SK-N-SH (cell line): ENCODE data around the gene B4GALNT1. TPM values are rescaled to one million over a fixed set of nuclear protein-coding genes. Genes with fewer than 3 reads are reported as not detected.
"Not testable (repeated sequence)": the region's sequence is repeated elsewhere in the genome, so short reads cannot be mapped to it uniquely, and the experiment has no call there.

ENCODE experiments used
- CTCF ChIA-PET: fragments of 300-600, 350-600 bp; formaldehyde crosslinking; extraction: SDS; loops from one replicate; lab custom pipeline; 2021; lab: Yijun Ruan, JAX
- POLR2A ChIA-PET: fragments of 350-600 bp; sonication (Branson Sonifier 250); formaldehyde crosslinking; extraction: SDS; loops from one replicate; lab custom pipeline; 2020; ENCODE audit warnings: antibody characterized with exemption, inconsistent platforms; lab: Yijun Ruan, JAX
- DNase-seq: peaks from one replicate; pipeline ENCODE4 v3.0.0; 2012
- H2AFZ ChIP-seq: fragments of 200-600 bp; sonication (generic); 2 replicates; pipeline ENCODE4 v1.8.1; 2016; ENCODE audit warnings: antibody characterized with exemption, mild to moderate bottlenecking, low read depth
- H3F3A ChIP-seq: fragments of 200-600 bp; sonication (generic); replicated peaks from 2 replicates; pipeline ENCODE3; 2016; ENCODE audit warnings: antibody characterized with exemption, mild to moderate bottlenecking; ENCODE audit not compliant: insufficient read depth
- H3K27ac ChIP-seq, 2 experiments: fragments of 200-500 bp in 1 of 2; fragments of 200-600 bp in 1 of 2; sonication (Bioruptor generic) in 1 of 2; sonication (generic), shearing (Covaris generic) in 1 of 2; 2 replicates each; pipeline versions ENCODE4 v1.5.1 to v1.6.1; 2014 to 2016; ENCODE audit warnings: low read depth in 2 of 2, inconsistent platforms in 1 of 2, low read length in 1 of 2, mild to moderate bottlenecking in 1 of 2, mixed read lengths in 1 of 2
- H3K27me3 ChIP-seq: fragments of 200-600 bp; sonication (generic), shearing (Covaris generic); 2 replicates; pipeline ENCODE4 v1.6.1; 2016; ENCODE audit warnings: mixed run types; ENCODE audit not compliant: insufficient read depth
- H3K36me3 ChIP-seq, 2 experiments: fragments of 200-500 bp in 1 of 2; fragments of 200-600 bp in 1 of 2; sonication (Bioruptor generic) in 1 of 2; sonication (generic) in 1 of 2; replicated peaks in 1 of 2; 2 replicates each; pipeline versions ENCODE3 to v1.5.1; 2014 to 2016; ENCODE audit warnings: low read length in 1 of 2, mild to moderate bottlenecking in 1 of 2; ENCODE audit not compliant: insufficient read depth in 2 of 2, control insufficient read depth in 1 of 2
- H3K4me1 ChIP-seq, 2 experiments: fragments of 200-500 bp in 1 of 2; fragments of 200-600 bp in 1 of 2; sonication (Bioruptor generic) in 1 of 2; sonication (generic), shearing (Covaris generic) in 1 of 2; 2 replicates each; pipeline versions ENCODE4 v1.5.1 to v1.6.1; 2014 to 2016; ENCODE audit warnings: low read depth in 1 of 2, low read length in 1 of 2, mixed run types in 1 of 2; ENCODE audit not compliant: insufficient read depth in 2 of 2, control insufficient read depth in 1 of 2
- H3K4me2 ChIP-seq: fragments of 200-600 bp; sonication (generic), shearing (Covaris generic); 2 replicates; pipeline ENCODE4 v1.6.1; 2017; ENCODE audit warnings: mixed run types
- H3K4me3 ChIP-seq, 2 experiments: fragments of 200-500 bp in 1 of 2; fragments of 200-600 bp in 1 of 2; sonication (Bioruptor generic) in 1 of 2; sonication (generic), shearing (Covaris generic) in 1 of 2; 2 replicates each; pipeline versions ENCODE4 v1.5.1 to v1.8.1; 2014 to 2016; ENCODE audit warnings: low read depth in 2 of 2, inconsistent platforms in 1 of 2, low read length in 1 of 2, mild to moderate bottlenecking in 1 of 2, mixed read lengths in 1 of 2, moderate library complexity in 1 of 2
- H3K79me2 ChIP-seq: fragments of 200-600 bp; sonication (generic); 2 replicates; pipeline ENCODE4 v1.8.1; 2017; ENCODE audit warnings: mild to moderate bottlenecking; ENCODE audit not compliant: insufficient read depth
- H3K9ac ChIP-seq: fragments of 200-600 bp; sonication (generic); 2 replicates; pipeline ENCODE4 v1.6.1; 2017; ENCODE audit warnings: mixed run types
- H3K9me2 ChIP-seq: fragments of 200-600 bp; sonication (generic); 2 replicates; pipeline ENCODE4 v1.6.1; 2017; ENCODE audit warnings: mixed run types
- H3K9me3 ChIP-seq: fragments of 200-600 bp; sonication (generic); 2 replicates; pipeline ENCODE4 v1.6.1; 2017; ENCODE audit warnings: mixed run types, mild to moderate bottlenecking, moderate library complexity
- H4K20me1 ChIP-seq: fragments of 200-600 bp; sonication (generic); 2 replicates; pipeline ENCODE4 v1.6.1; 2017; ENCODE audit warnings: mild to moderate bottlenecking, mixed run types; ENCODE audit not compliant: insufficient read depth
- ELF1 ChIP-seq: IDR thresholded peaks from 2 replicates; pipeline ENCODE4 v1.4.0; 2012
- GATA2 ChIP-seq: sonication (generic); formaldehyde crosslinking; IDR thresholded peaks from 2 replicates; pipeline ENCODE4 v1.5.0; 2020; ENCODE audit warnings: mild to moderate bottlenecking, missing genetic modification reagents
- PBX3 ChIP-seq: IDR thresholded peaks from 2 replicates; pipeline ENCODE4; 2012
- REST ChIP-seq: IDR thresholded peaks from 2 replicates; pipeline ENCODE4 v1.6.1; 2012; ENCODE audit warnings: mild to moderate bottlenecking, low read depth, low read length, moderate library complexity
- RFX5 ChIP-seq: IDR thresholded peaks from 2 replicates; pipeline ENCODE4 v1.6.1; 2012; ENCODE audit warnings: mild to moderate bottlenecking, improper control_type of control experiment, low read length
- ZBTB33 ChIP-seq: IDR thresholded peaks from 2 replicates; pipeline ENCODE4 v1.4.0; 2012; ENCODE audit warnings: low read depth, borderline replicate concordance
- WGBS: methylation state at CpG from one replicate; pipeline ENCODE4 v1.1.6; 2017; ENCODE audit warnings: low lambda C conversion rate; 5-methylcytosine and 5-hydroxymethylcytosine counted together
- polyA plus RNA-seq, 3 experiments: library from polyadenylated mRNA; depleted of rRNA; stranded (reverse); fragments of >200 nt; gene quantifications; 2 replicates each; pipeline ENCODE4 v1.2.3, GENCODE V29; 2012

B4GALNT1 gene
- polyA plus RNA-seq, 1 of the 3 experiments (the other 2 are of a cell fraction): 5.3 TPM

GRCh38 chr12:57618966-57619433 is 14.0 kb downstream of the B4GALNT1 start:
- no peak overlapping the region for H3K27ac ChIP-seq
- no peaks in the 10 kb centered on the region for H4K20me1 ChIP-seq
- no peaks in the 10 kb centered on the region for H3K79me2 ChIP-seq
- H3K4me2 ChIP-seq: no peak overlapping the region
- H3K4me1 ChIP-seq: peaks cover 0 to 8% of the 10 kb centered on the region in 2 experiments; a peak in 1 of 4 replicates
- POLR2A ChIA-PET: interaction anchor here (0.8 to 1.1 kb wide), 2 partner anchors 11 to 14 kb away, joined by 3 read pairs; no protein-coding TSS in a partner anchor
- 94% methylated on average over 16 of the region's 16 CpGs for WGBS
- no peak for DNase-seq
- no peaks in the 10 kb centered on the region for H3K27me3 ChIP-seq
- H2AFZ ChIP-seq: no peak overlapping the region
- H3K9me2 ChIP-seq: no peaks in the 10 kb centered on the region
- CTCF ChIA-PET: interaction anchor here (2.4 to 11.0 kb wide), 5 partner anchors 9 to 117 kb away, joined by 11 to 298 read pairs (median 45); partner anchors contain the start of genes ARHGEF25, B4GALNT1 and PIP4K2C
- H3K4me3 ChIP-seq: no peak overlapping the region
- H3K36me3 ChIP-seq: peaks cover 0 to 28% of the 10 kb centered on the region in 2 experiments
- TF ChIP-seq PBX3 (no peak), REST (no peak)
- H3K9ac ChIP-seq: no peak overlapping the region
- peaks cover 4% of the 10 kb centered on the region for H3F3A ChIP-seq
- H3K9me3 ChIP-seq: no peaks in the 10 kb centered on the region

- POLR2A ChIA-PET, H3F3A ChIP-seq, H2AFZ ChIP-seq, H3K9ac ChIP-seq, H3K79me2 ChIP-seq, H3K4me3 ChIP-seq, H3K27ac ChIP-seq, DNase-seq, H3K9me3 ChIP-seq, H3K9me2 ChIP-seq, H4K20me1 ChIP-seq, H3K27me3 ChIP-seq, H3K4me2 ChIP-seq: not testable (repeated sequence)
- peaks cover 0 to 29% of the 10 kb centered on the region in 2 experiments for H3K36me3 ChIP-seq
- CTCF ChIA-PET: interaction anchor here (5.9 to 11.0 kb wide), 2 partner anchors 14 to 36 kb away, joined by 80 to 298 read pairs; partner anchors contain the start of gene B4GALNT1
- peaks cover 0 to 11% of the 10 kb centered on the region in 2 experiments; a peak in 1 of 4 replicates for H3K4me1 ChIP-seq
- WGBS: 96% methylated on average over 6 of the region's 6 CpGs
Observed at GRCh38 chr12:57618431-57618830, 14.6 kb downstream of the B4GALNT1 start.

- CTCF ChIA-PET: interaction anchor here (11.0 kb wide), 1 partner anchor 35 kb away, joined by 298 read pairs; no protein-coding TSS in a partner anchor
- H3K4me2 ChIP-seq: no peak overlapping the region
- 83% methylated on average over 10 of the region's 11 CpGs for WGBS
- H3K79me2 ChIP-seq: no peaks in the 10 kb centered on the region
- no peak overlapping the region for H3K9ac ChIP-seq
- peaks cover 0 to 32% of the 10 kb centered on the region in 2 experiments for H3K36me3 ChIP-seq
- no peak overlapping the region for H3K4me3 ChIP-seq
- H4K20me1 ChIP-seq: no peaks in the 10 kb centered on the region
- H3K9me2 ChIP-seq: no peaks in the 10 kb centered on the region
- H3K4me1 ChIP-seq: peaks cover 0 to 13% of the 10 kb centered on the region in 2 experiments; a peak in 1 of 4 replicates
- H3K27ac ChIP-seq: no peak overlapping the region
- no peaks in the 10 kb centered on the region for H3K27me3 ChIP-seq
- no peak overlapping the region for H2AFZ ChIP-seq
- POLR2A ChIA-PET: no interaction called here
- DNase-seq: no peak
- H3K9me3 ChIP-seq: no peaks in the 10 kb centered on the region
- H3F3A ChIP-seq: peaks cover 4% of the 10 kb centered on the region
- TF ChIP-seq ZBTB33 (no peak), ELF1 (no peak), REST (no peak), GATA2 (CRISPR knock-in tag) (no peak), RFX5 (no peak)
Observed at GRCh38 chr12:57617942-57618341, 15.1 kb downstream of the B4GALNT1 start.
